H1 (cell line): Measurements from ENCODE around the gene WIPI1. TPM values are rescaled to one million over a fixed set of nuclear protein-coding genes. Genes with fewer than 3 reads are reported as not detected.

Experiments
- CTCF ChIA-PET: fragments of 300-600 bp; sonication (Branson Sonifier 250); formaldehyde crosslinking; loops from one replicate; lab custom pipeline; 2021; ENCODE audit not compliant: partially characterized antibody; lab: Charles Lee
- POLR2A ChIA-PET: fragments of 300-600 bp; sonication (Branson Sonifier 250); formaldehyde crosslinking; loops from one replicate; lab custom pipeline; 2021; ENCODE audit warnings: inconsistent platforms; ENCODE audit not compliant: partially characterized antibody; lab: Charles Lee
- DNase-seq, 2 experiments: peaks; one replicate each; pipeline versions ENCODE4 v3.0.0 to v3.0.0-alpha.2; 2010 to 2022; ENCODE audit warnings: low spot score in 2 of 2, low read depth in 1 of 2, mixed read lengths in 1 of 2
- FAIRE-seq: peaks from 2 replicates; lab custom pipeline; 2011; peaks lifted over from hg19 to GRCh38; lab: Jason Lieb, UNC
- H2AFZ ChIP-seq: 2 replicates; pipeline ENCODE4 v1.8.1; 2012; ENCODE audit warnings: low read length, inconsistent platforms
- H2AK5ac ChIP-seq: 2 replicates; pipeline ENCODE4 v1.6.1; 2013; ENCODE audit warnings: low read depth, low read length
- H2BK120ac ChIP-seq: replicated peaks from 2 replicates; pipeline ENCODE3; 2013; ENCODE audit warnings: low read depth, low read length, inconsistent platforms
- H2BK12ac ChIP-seq: 2 replicates; pipeline ENCODE4 v1.6.1; 2013; ENCODE audit warnings: low read depth, low read length
- H2BK15ac ChIP-seq: 2 replicates; pipeline ENCODE4 v1.6.1; 2013; ENCODE audit warnings: low read length
- H2BK20ac ChIP-seq: 2 replicates; pipeline ENCODE4 v1.6.1; 2013; ENCODE audit warnings: low read length
- H2BK5ac ChIP-seq: 2 replicates; pipeline ENCODE4 v1.6.1; 2013; ENCODE audit warnings: low read depth, low read length
- H3K14ac ChIP-seq: 2 replicates; pipeline ENCODE4 v1.6.1; 2013; ENCODE audit warnings: inconsistent platforms; ENCODE audit not compliant: insufficient read length
- H3K18ac ChIP-seq: 2 replicates; pipeline ENCODE4 v1.6.1; 2013; ENCODE audit warnings: low read length; ENCODE audit errors: extremely low read depth
- H3K23ac ChIP-seq: 2 replicates; pipeline ENCODE4 v1.6.1; 2013; ENCODE audit warnings: inconsistent platforms; ENCODE audit not compliant: insufficient read length
- H3K23me2 ChIP-seq: 2 replicates; pipeline ENCODE4 v1.6.1; 2013; ENCODE audit warnings: low read depth, low read length
- H3K27ac ChIP-seq: 2 replicates; pipeline ENCODE4 v1.6.1; 2011; ENCODE audit warnings: low read depth, low read length, inconsistent platforms
- H3K27me3 ChIP-seq, 4 experiments: replicated peaks in 1 of 4; 1 replicate in 1 of 4; 2 replicates in 3 of 4; pipeline versions ENCODE4 v1.6.1 to v1.8.1; 2011 to 2013; ENCODE audit warnings: low read length in 3 of 4, mild to moderate bottlenecking in 3 of 4, inconsistent platforms in 2 of 4, mixed read lengths in 2 of 4, moderate library complexity in 1 of 4; ENCODE audit not compliant: control insufficient read depth in 3 of 4, insufficient read depth in 3 of 4; ENCODE audit errors: extremely low read depth in 1 of 4
- H3K36me3 ChIP-seq, 4 experiments: 2 replicates each; pipeline versions ENCODE4 v1.6.1 to v1.8.1; 2011 to 2013; ENCODE audit warnings: mild to moderate bottlenecking in 4 of 4, low read length in 3 of 4, moderate library complexity in 2 of 4, control low read depth in 1 of 4, inconsistent platforms in 1 of 4; ENCODE audit not compliant: insufficient read depth in 4 of 4, control insufficient read depth in 2 of 4
- H3K4ac ChIP-seq: replicated peaks from 2 replicates; pipeline ENCODE3; 2013; ENCODE audit warnings: low read length, low read depth, mixed read lengths, inconsistent platforms; ENCODE audit not compliant: insufficient read length
- H3K4me1 ChIP-seq, 4 experiments: replicated peaks in 1 of 4; 1 replicate in 1 of 4; 2 replicates in 3 of 4; pipeline versions ENCODE4 v1.6.1 to v1.8.1; 2011 to 2013; ENCODE audit warnings: low read length in 3 of 4, inconsistent platforms in 2 of 4, mixed read lengths in 1 of 4; ENCODE audit not compliant: insufficient read depth in 4 of 4, control insufficient read depth in 3 of 4
- H3K4me2 ChIP-seq, 2 experiments: 2 replicates each; pipeline versions ENCODE4 v1.6.1 to v1.8.1; 2011 to 2013; ENCODE audit warnings: low read depth in 2 of 2, low read length in 2 of 2, control low read depth in 1 of 2, inconsistent platforms in 1 of 2, mild to moderate bottlenecking in 1 of 2; ENCODE audit not compliant: insufficient read depth in 1 of 2
- H3K4me3 ChIP-seq, 4 experiments: fragments of 200-600, 300-600 bp in 1 of 4; sonication (generic), shearing (Covaris generic), sonication (Bioruptor Twin) in 1 of 4; 2 replicates each; pipeline versions ENCODE4 v1.5.1 to v1.8.1; 2011 to 2016; ENCODE audit warnings: low read length in 4 of 4, low read depth in 3 of 4, control low read depth in 2 of 4, inconsistent platforms in 2 of 4, mild to moderate bottlenecking in 2 of 4, mixed read lengths in 1 of 4, moderate library complexity in 1 of 4; ENCODE audit not compliant: insufficient read depth in 2 of 4; ENCODE audit errors: extremely low read depth in 1 of 4
- H3K56ac ChIP-seq: replicated peaks from 2 replicates; pipeline ENCODE3; 2013; ENCODE audit warnings: low read depth, mild to moderate bottlenecking, mixed read lengths, low read length, inconsistent platforms; ENCODE audit not compliant: insufficient read length
- H3K79me1 ChIP-seq: 2 replicates; pipeline ENCODE4 v1.6.1; 2013; ENCODE audit warnings: low read depth, low read length, control low read depth
- H3K79me2 ChIP-seq, 2 experiments: 2 replicates each; pipeline versions ENCODE4 v1.6.1 to v1.8.1; 2012 to 2013; ENCODE audit warnings: low read length in 2 of 2, mild to moderate bottlenecking in 2 of 2, inconsistent platforms in 1 of 2; ENCODE audit not compliant: insufficient read depth in 2 of 2, control insufficient read depth in 1 of 2
- H3K9ac ChIP-seq, 4 experiments: replicated peaks in 1 of 4; 1 replicate in 1 of 4; 2 replicates in 3 of 4; pipeline versions ENCODE4 v1.6.1 to v1.8.1; 2011 to 2013; ENCODE audit warnings: low read depth in 3 of 4, low read length in 3 of 4, control low read depth in 2 of 4, mild to moderate bottlenecking in 2 of 4, moderate library complexity in 2 of 4, inconsistent platforms in 1 of 4; ENCODE audit errors: extremely low read depth in 1 of 4
- H3K9me3 ChIP-seq, 2 experiments: 2 replicates each; pipeline versions ENCODE4 v1.6.1 to v1.8.1; 2012 to 2013; ENCODE audit warnings: mild to moderate bottlenecking in 2 of 2, moderate library complexity in 2 of 2, control low read depth in 1 of 2, inconsistent platforms in 1 of 2, low read depth in 1 of 2, low read length in 1 of 2, mixed read lengths in 1 of 2; ENCODE audit not compliant: insufficient read depth in 2 of 2
- H4K20me1 ChIP-seq, 2 experiments: replicated peaks in 1 of 2; 2 replicates each; pipeline versions ENCODE3 to v1.8.1; 2011 to 2013; ENCODE audit warnings: inconsistent platforms in 2 of 2, low read length in 2 of 2, mild to moderate bottlenecking in 1 of 2; ENCODE audit not compliant: insufficient read depth in 2 of 2, control insufficient read depth in 1 of 2
- H4K5ac ChIP-seq: 2 replicates; pipeline ENCODE4 v1.6.1; 2013; ENCODE audit warnings: low read length, low read depth, mixed read lengths, inconsistent platforms; ENCODE audit not compliant: insufficient read length
- H4K8ac ChIP-seq: 2 replicates; pipeline ENCODE4 v1.8.0; 2013; ENCODE audit warnings: mild to moderate bottlenecking, moderate library complexity, low read length, inconsistent platforms; ENCODE audit not compliant: insufficient read depth; ENCODE audit errors: extremely low read depth
- H4K91ac ChIP-seq: replicated peaks from 2 replicates; pipeline ENCODE3; 2013; ENCODE audit warnings: low read length, mixed read lengths, inconsistent platforms; ENCODE audit not compliant: insufficient read length
- BCL11A ChIP-seq, 2 experiments: IDR thresholded peaks; one replicate each; pipeline ENCODE4 v1.6.1; 2011; ENCODE audit warnings: low read depth in 2 of 2, low read length in 2 of 2, mild to moderate bottlenecking in 2 of 2
- CHD1 ChIP-seq: IDR thresholded peaks from 2 replicates; pipeline ENCODE4 v1.6.1; 2012; ENCODE audit warnings: low read depth, low read length, improper control_type of control experiment
- CHD2 ChIP-seq: IDR thresholded peaks from 2 replicates; pipeline ENCODE4 v1.6.1; 2012; ENCODE audit warnings: low read length, improper control_type of control experiment
- HDAC2 ChIP-seq, 2 experiments: fragments of 300-600 bp in 1 of 2; sonication (generic) in 1 of 2; IDR thresholded peaks; 2 replicates each; pipeline ENCODE4 v1.6.1; 2011 to 2012; ENCODE audit warnings: low read depth in 2 of 2, low read length in 2 of 2, mild to moderate bottlenecking in 2 of 2, moderate library complexity in 2 of 2, borderline replicate concordance in 1 of 2, inconsistent platforms in 1 of 2
- POLR2A ChIP-seq, 2 experiments: IDR thresholded peaks; 1 replicate in 1 of 2; 2 replicates in 1 of 2; pipeline ENCODE4 v1.6.1; 2011; ENCODE audit warnings: low read depth in 2 of 2, low read length in 2 of 2, mild to moderate bottlenecking in 2 of 2; ENCODE audit errors: control extremely low read depth in 1 of 2
- POLR2AphosphoS5 ChIP-seq: IDR thresholded peaks from 2 replicates; pipeline ENCODE4 v1.6.1; 2011; ENCODE audit warnings: low read depth, low read length
- SP4 ChIP-seq: IDR thresholded peaks from 2 replicates; pipeline ENCODE4 v1.6.1; 2012; ENCODE audit warnings: low read length, inconsistent platforms
- TAF7 ChIP-seq: optimal IDR thresholded peaks from 2 replicates; pipeline ENCODE3; 2011; ENCODE audit warnings: low read depth, mild to moderate bottlenecking, inconsistent platforms, low read length, moderate library complexity, borderline replicate concordance
- USF2 ChIP-seq: IDR thresholded peaks from 2 replicates; pipeline ENCODE4 v1.6.1; 2011; ENCODE audit warnings: low read length, improper control_type of control experiment
- ZNF274 ChIP-seq: IDR thresholded peaks from 2 replicates; pipeline ENCODE4 v1.7.0; 2012; ENCODE audit warnings: low read length, borderline replicate concordance; ENCODE audit errors: extremely low read depth
- WGBS, 2 experiments: shearing (Covaris generic) in 1 of 2; methylation state at CpG; one replicate each; pipeline versions ENCODE4 v1.1.6 to v1.1.7; 2013 to 2015; ENCODE audit warnings: low lambda C conversion rate in 2 of 2, mixed read lengths in 2 of 2, inconsistent platforms in 1 of 2, low coverage in 1 of 2, missing lambda C conversion rate in 1 of 2; ENCODE audit not compliant: insufficient replicate concordance in 2 of 2, insufficient coverage in 1 of 2, insufficient read length in 1 of 2; ENCODE audit errors: extremely low coverage in 1 of 2, missing lambda C conversion rate in 1 of 2; 5-methylcytosine and 5-hydroxymethylcytosine counted together
- polyA plus RNA-seq, 7 experiments: library from polyadenylated mRNA; depleted of rRNA in 3 of 7; stranded (reverse) in 5 of 7; unstranded in 2 of 7; fragments of >200 nt in 5 of 7; fragments of 200-250 nt in 2 of 7; gene quantifications; 1 replicate in 5 of 7; 2 replicates in 1 of 7; 4 replicates in 1 of 7; pipeline versions ENCODE4 v1.2.1 to v1.2.3, GENCODE V29; 2011 to 2013; ENCODE audit warnings: missing spikeins in 2 of 7, mixed read lengths in 2 of 7
- total RNA-seq: library from RNA; stranded (reverse); fragmentation: NEBNext Ultra II Directional; extraction: Animal tissue kit (Norgen Biotek cat#: 25700); gene quantifications from 2 replicates; pipeline ENCODE4 v1.2.1, GENCODE V29; 2021

The WIPI1 gene
- total and polyA plus RNA-seq, 2 of the 8 experiments (the other 6 are each of a cell fraction or from before 2014, with no cell fraction given) = 16.6 to 17.4 TPM

DNA sequence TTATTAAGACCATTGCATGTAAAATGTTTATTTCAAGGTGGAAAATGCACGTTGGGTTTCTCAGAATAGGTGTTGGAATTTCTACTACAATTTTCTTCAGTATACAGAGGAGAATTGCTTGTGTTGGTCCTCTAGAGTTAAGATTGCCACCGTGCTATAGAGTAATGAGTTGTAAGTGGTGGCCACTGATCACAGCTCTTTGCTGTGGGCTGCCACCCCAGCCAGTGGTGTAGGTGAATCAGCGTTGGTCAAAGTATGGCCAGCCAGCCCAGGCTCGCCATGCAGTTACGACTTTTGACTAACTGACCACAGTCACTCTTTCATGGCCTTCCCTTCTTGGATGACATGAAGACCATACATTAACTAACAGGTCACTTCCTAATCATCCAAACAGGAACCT lies 42.3 kb upstream of the WIPI1 start:
- no peak for TF ChIP-seq TAF7
- no peak for TF ChIP-seq USF2
- no peak for TF ChIP-seq CHD1
- TF ChIP-seq POLR2A (IDR thresholded peaks at IDR 0.05; ENCODE audit: control extremely low read depth in 1 of 2, low read depth in 2 of 2, low read length in 2 of 2) = no peak
- no peak for TF ChIP-seq ZNF274
- TF ChIP-seq CHD2 = no peak
- TF ChIP-seq HDAC2 (IDR thresholded peaks at IDR 0.05; ENCODE audit: borderline replicate concordance in 1 of 2, low read depth in 2 of 2, low read length in 2 of 2) = no peak
- no peak for TF ChIP-seq BCL11A (IDR thresholded peaks at IDR 0.05; ENCODE audit: low read depth in 2 of 2, low read length in 2 of 2)
- TF ChIP-seq SP4 = no peak
- TF ChIP-seq POLR2AphosphoS5 = no peak

More for the DNA sequence above, 42.3 kb upstream of the WIPI1 start:
- Histone ChIP-seq H2BK120ac (no peak overlapping the region), H3K9ac (no peak overlapping the region), H3K9me3 (peaks cover 0 to 5% of the 10 kb centered on the region in 2 experiments; a peak in 1 of 4 replicates), H3K14ac (no peak overlapping the region), H3K4me3 (no peak overlapping the region), H4K5ac (no peak overlapping the region), H3K23ac (no peak overlapping the region), H3K79me2 (no peaks in the 10 kb centered on the region), H3K4me1 (no peaks in the 10 kb centered on the region), H2BK20ac (no peak overlapping the region), H3K18ac (no peak overlapping the region), H2BK5ac (no peak overlapping the region), H2AFZ (no peak overlapping the region), H3K27ac (no peak overlapping the region), H4K20me1 (no peaks in the 10 kb centered on the region), H2AK5ac (no peak overlapping the region), H3K36me3 (no peaks in the 10 kb centered on the region), H3K4ac (no peak overlapping the region), H3K27me3 (no peaks in the 10 kb centered on the region), H2BK12ac (no peak overlapping the region), H4K8ac (no peak overlapping the region), H3K23me2 (no peaks in the 10 kb centered on the region), H3K56ac (no peak overlapping the region), H3K4me2 (no peak overlapping the region), H2BK15ac (no peak overlapping the region), H4K91ac (no peak overlapping the region), H3K79me1 (no peaks in the 10 kb centered on the region)
- 86% methylated on average over 5 of the region's 5 CpGs; no CpG with 5 or more reads in 1 of the 2 experiments for WGBS, 2 experiments
- ChIA-PET CTCF (interaction anchor here (0.9 to 1.2 kb wide), 2 partner anchors 15 to 300 kb away, joined by 3 read pairs; no protein-coding TSS in a partner anchor), POLR2A (no interaction called here)
- FAIRE-seq (no peak), DNase-seq (no peak)
